GM18907 (cell line): ENCODE data around the gene TAF4.

ENCODE experiments used
- ATAC-seq: cut with Tn5 transposase; IDR thresholded peaks from one replicate; pipeline ENCODE4 v1.9.1; 2021; ENCODE audit warnings: mild to moderate bottlenecking, moderate library complexity; ENCODE audit not compliant: unreplicated experiment

The TAF4 gene

GRCh38 chr20:62046431-62046830 is 19.2 kb downstream of the TAF4 start:
- no peak for ATAC-seq

GRCh38 chr20:62045529-62046285 is 20.0 kb downstream of the TAF4 start:
- ATAC-seq, result no peak

- ATAC-seq, result no peak
These were observed 20.6 kb downstream of the TAF4 start for GRCh38 chr20:62045118-62045517.

GRCh38 chr20:62044631-62045030 is 21.1 kb downstream of the TAF4 start:
- ATAC-seq, result no peak

GRCh38 chr20:62043131-62043914 is 22.4 kb downstream of the TAF4 start:
- ATAC-seq, result no peak

DNA sequence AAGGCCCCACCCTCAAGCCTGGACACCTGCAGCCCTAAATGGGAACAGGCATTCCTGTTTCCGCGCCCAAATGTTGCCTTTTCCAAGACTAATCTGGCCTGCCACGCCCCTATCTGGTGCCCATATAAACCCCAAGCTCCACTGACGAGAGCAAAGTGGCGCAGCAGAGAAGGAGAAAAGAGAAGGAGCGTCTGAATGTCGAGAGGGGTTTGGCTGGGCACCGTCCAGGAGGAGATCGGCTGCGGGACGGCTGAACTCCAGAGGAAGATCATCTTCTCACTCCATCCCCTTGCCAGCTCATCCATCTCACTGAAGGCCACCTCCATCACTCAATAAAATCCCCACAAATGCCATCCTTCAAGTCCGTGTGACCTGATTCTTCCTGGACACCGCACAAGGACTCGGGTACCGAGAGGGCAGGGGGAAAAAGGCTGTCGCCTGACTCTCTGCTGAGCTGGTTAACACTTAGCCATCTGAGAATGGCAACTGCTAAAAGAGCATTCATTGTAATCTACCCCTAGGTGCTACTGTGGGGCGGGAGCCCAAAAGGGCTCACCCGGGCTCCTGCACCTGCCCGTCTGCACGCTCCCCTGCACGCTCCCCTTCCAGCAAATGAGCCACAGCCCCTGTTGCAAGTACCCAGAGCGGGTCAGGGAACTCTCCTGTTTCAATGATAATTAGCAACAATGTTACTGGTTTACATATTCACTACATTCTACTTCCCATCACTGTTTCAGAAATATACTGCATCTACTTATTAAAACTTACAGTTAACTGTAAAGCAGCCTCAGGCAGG is 23.5 kb downstream of the TAF4 start:
- no peak for ATAC-seq

GRCh38 chr20:62040933-62041332 is 24.7 kb downstream of the TAF4 start:
- no peak for ATAC-seq

- ATAC-seq, result no peak
These were observed 25.2 kb downstream of the TAF4 start for GRCh38 chr20:62040381-62040922.

- ATAC-seq, result no peak
These were observed 25.9 kb downstream of the TAF4 start for GRCh38 chr20:62039738-62040137.

- ATAC-seq, result no peak
These were observed 32.9 kb downstream of the TAF4 start for GRCh38 chr20:62032609-62033368.

GRCh38 chr20:62031462-62032092 is 34.1 kb downstream of the TAF4 start:
- ATAC-seq, result no peak

GRCh38 chr20:62030834-62031434 is 34.7 kb downstream of the TAF4 start:
- ATAC-seq, result peak; percentile 59

DNA sequence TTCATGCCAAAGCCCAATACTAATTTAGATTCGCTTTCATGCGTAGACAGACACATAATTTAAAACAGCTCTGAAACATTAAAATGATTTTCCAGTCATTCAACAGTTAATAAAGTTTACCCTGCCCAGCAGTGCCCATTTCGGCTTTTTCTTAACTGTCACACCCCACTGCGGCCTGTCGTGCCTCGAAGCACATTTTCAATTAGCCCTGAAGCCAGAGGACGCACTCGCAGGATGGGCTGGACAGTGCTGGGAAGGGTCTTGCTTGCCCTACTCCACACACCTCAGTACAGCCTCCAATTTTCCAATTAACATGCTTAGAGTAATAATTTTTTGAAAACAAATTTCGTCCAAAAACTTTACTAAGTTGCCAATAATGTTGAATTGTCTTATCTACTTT is 35.3 kb downstream of the TAF4 start:
- no peak for ATAC-seq

DNA sequence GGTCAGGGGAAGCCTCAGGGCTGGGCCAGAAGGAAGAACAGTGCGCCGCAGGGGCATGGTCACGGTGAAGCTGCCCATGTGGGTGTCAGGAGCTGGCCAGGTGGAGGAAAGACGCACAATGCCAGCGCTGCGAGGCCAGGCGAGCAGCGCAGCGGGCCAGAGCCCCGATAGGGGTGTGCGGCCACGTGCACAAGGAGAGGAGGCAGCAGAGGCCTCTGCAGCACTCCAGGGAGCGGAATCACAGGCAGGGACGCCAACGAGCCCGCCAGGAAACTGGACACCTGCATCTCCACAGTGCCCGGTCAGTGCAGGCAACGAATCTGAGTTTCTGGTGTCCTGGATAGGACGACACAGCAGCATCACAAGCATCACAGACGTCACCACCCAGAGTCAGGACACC is 35.7 kb downstream of the TAF4 start:
- ATAC-seq, result no peak

GRCh38 chr20:62029296-62029695 is 36.4 kb downstream of the TAF4 start:
- no peak for ATAC-seq

DNA sequence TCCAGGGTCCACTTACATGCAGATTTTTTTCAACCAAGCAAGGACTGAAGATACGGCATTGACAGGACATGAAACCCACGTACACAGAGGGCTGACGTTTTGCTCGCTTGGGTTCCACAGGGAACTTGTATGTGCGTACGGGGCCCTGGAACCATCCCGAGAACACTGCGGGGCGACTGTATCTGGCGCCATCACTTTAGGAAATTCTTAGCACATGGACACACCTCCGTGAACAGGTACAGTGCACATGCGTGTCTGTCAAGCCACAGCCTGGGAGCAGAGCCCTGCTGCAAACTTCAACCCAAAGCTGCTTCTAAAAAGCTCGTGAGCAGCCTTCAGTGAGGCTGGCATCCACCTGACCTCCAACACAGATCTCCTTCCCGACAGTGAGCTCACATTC is 37.3 kb downstream of the TAF4 start:
- no peak for ATAC-seq

GRCh38 chr20:62027698-62028321 is 37.9 kb downstream of the TAF4 start:
- ATAC-seq, result no peak

DNA sequence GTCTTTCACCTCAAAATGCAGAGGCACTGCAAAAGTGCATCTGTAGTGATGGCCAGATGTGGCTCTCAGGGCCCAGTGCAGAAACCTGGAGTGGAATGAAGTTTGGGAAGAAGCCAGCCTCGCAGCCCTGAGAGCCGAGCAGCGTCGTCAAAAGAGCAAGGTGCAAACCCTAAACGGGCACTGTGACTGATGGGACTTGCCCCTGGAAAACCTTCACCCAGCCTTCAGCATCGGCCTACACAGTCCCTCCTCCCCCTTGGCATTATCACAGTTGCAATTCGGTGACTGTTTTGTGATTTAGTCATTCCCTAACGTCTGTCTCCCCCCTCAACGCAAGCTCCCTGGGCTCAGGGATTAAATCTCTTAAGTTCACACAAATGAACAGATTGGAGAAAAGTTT is 38.6 kb downstream of the TAF4 start:
- ATAC-seq, result no peak

DNA sequence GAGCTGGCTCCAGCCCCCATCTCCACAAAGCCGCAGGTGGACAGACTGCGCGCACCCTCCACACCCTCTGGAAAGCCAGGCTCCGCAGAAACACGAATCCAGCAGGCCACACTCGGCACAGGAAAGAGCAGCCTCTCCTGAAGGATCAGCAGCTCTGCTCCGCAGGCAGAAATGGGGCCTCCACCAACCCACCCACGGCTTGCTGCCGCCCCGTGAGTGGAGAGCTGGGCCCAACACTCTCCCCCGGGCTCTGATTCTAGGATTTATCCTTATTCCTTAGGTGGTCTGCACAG is 39.2 kb downstream of the TAF4 start:
- ATAC-seq, result no peak
